ENCODE results near the gene CSNK1D. TPM values are rescaled to one million over a fixed set of nuclear protein-coding genes. Genes with fewer than 3 reads are reported as not detected.

CSNK1D gene
- total RNA-seq, 3 donors from 2014 or later, result 177 to 221 (median 189) TPM

DNA sequence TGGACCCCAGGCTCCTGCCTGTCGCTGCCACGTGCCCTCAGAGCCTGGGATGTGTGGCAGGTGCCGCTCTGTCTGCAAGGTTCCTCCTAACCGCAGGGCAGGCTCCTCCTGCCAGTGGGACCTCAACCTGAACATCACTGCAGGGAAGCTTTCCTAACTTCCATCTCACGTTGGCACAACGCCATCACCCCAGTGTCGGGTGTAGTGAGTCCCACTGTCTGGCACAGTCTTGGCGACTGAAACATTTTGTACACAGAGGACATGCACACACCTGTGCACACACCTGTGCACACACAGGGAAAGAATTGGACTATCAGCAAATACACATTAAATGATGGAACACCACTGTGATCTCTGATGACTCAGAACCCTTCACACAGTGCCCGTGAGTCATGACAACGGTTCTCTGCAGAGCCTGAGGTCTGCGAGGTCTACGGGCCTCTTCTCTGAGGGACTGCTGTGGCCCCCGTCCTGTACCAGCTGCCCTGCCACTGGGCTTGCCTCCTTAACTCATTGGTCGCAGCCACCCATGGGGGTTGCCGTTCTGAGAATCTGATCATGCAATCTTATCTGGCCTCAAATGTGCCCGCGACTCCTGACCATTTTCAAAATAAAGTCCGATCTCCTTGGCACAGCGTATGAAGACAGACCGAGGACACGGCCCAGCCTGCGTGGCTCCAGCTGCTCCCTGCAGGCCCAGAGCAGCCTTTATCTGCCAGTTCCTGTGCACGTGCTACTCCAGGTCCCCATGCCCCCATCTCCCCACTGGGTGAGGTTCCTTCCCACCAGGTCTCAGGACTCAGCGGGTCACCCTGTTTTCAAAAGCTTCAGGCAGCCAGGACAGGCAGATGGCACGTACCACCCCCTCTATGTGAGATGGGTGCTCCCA, 68.4 kb downstream of the CSNK1D start:
- ATAC-seq, result peak; percentile 16
- intact Hi-C loops (cut with DNase I, micrococcal nuclease), result no loop called here

GRCh38 chr17:82203920-82204319, 69.6 kb downstream of the CSNK1D start:
- Histone ChIP-seq H3K9me3 (no peaks in the 10 kb centered on the region), H3K4me1 (ENCODE audit: low read depth) (peaks cover 13% of the 10 kb centered on the region), H3K4me3 (no peak overlapping the region), H3K36me3 (ENCODE audit: low read depth) (no peaks in the 10 kb centered on the region)
- DNase-seq (no peak), ATAC-seq (no peak)
- intact Hi-C loops (cut with DNase I, micrococcal nuclease), result no loop called here
- TF ChIP-seq, protein P1, sequence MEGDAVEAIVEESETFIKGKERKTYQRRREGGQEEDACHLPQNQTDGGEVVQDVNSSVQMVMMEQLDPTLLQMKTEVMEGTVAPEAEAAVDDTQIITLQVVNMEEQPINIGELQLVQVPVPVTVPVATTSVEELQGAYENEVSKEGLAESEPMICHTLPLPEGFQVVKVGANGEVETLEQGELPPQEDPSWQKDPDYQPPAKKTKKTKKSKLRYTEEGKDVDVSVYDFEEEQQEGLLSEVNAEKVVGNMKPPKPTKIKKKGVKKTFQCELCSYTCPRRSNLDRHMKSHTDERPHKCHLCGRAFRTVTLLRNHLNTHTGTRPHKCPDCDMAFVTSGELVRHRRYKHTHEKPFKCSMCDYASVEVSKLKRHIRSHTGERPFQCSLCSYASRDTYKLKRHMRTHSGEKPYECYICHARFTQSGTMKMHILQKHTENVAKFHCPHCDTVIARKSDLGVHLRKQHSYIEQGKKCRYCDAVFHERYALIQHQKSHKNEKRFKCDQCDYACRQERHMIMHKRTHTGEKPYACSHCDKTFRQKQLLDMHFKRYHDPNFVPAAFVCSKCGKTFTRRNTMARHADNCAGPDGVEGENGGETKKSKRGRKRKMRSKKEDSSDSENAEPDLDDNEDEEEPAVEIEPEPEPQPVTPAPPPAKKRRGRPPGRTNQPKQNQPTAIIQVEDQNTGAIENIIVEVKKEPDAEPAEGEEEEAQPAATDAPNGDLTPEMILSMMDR (IDR thresholded peaks at IDR 0.05), result no peak

More for the DNA sequence above, 68.4 kb downstream of the CSNK1D start:
- Histone ChIP-seq H3K9me3 (no peaks in the 10 kb centered on the region), H3K4me1 (ENCODE audit: low read depth) (peaks cover 13% of the 10 kb centered on the region), H3K36me3 (ENCODE audit: low read depth) (no peaks in the 10 kb centered on the region), H3K4me3 (no peak overlapping the region)
- TF ChIP-seq, protein P1 (IDR thresholded peaks at IDR 0.05), result no peak
- DNase-seq, result no peak

DNA sequence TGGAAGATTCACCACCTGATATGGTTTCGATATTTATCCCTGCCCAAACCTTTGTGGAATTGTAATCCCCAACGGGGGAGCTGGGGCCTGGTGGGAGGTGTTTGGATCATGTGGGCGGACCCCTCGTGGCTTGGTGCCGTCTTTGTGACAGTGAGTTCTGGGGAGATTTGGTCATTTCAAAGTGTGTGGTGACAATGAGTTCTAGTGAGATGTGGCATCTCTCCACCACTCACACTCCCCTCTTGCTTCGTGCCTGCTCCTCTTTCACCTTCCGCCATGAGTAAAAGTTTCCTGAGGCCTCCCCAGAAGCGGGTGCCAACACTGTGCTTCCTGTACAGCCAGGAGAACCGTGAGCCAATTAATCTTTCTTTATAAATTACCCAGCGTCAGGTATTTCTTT, 70.5 kb downstream of the CSNK1D start:
- no peak for ATAC-seq
- H3K9me3 ChIP-seq, result no peaks in the 10 kb centered on the region
- H3K36me3 ChIP-seq (ENCODE audit: low read depth), result no peaks in the 10 kb centered on the region
- no peak for DNase-seq
- intact Hi-C loops (cut with DNase I, micrococcal nuclease), result no loop called here
- peaks cover 13% of the 10 kb centered on the region for H3K4me1 ChIP-seq (ENCODE audit: low read depth)
- TF ChIP-seq, protein P1 (IDR thresholded peaks at IDR 0.05), result no peak
- no peak overlapping the region for H3K4me3 ChIP-seq

GRCh38 chr17:82201498-82201910, 72.0 kb downstream of the CSNK1D start:
- H3K9me3 ChIP-seq, result no peaks in the 10 kb centered on the region
- H3K4me3 ChIP-seq, result no peak overlapping the region
- no peak for ATAC-seq
- DNase-seq, result no peak
- H3K36me3 ChIP-seq (ENCODE audit: low read depth), result no peaks in the 10 kb centered on the region
- H3K4me1 ChIP-seq (ENCODE audit: low read depth), result peaks cover 10% of the 10 kb centered on the region
- TF ChIP-seq, protein P1 (IDR thresholded peaks at IDR 0.05), result no peak
- intact Hi-C loops (cut with DNase I, micrococcal nuclease), result no loop called here

DNA sequence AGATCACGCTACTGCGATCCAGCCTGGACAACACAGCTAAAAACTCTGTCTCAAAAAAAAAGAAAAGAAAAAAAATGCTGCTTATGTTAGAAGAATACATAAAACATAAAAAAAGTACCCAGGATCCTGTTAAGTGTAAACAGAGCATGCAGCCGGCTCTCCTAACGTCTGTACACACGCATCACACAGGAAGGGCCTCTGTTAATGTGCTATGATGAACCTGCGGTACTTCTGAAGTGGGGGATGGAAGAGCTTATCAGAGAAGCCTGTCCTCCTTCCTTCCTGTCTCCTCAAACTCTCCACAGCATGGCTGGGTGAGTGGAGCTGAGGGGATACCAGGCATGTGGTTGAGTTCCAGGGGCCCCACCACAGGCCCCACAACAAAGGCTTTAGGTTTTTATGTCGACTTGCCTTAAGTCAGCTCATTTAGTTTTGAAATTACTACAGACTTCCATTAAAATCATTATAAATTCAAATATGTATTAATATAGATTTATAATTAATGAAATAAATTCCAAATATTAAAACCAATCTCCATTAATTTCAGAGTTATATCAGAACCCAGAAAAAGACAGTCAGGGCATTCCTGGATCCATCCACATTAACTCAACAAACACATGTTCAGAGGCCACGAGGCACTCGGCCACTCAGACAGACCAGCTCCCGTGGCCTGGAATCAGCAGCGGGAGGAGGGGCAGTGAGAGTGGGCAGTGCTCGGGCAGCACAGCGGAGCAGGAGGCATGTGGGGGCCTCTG, 72.6 kb downstream of the CSNK1D start:
- intact Hi-C loops (cut with DNase I, micrococcal nuclease), result no loop called here

More for the DNA sequence above, 72.6 kb downstream of the CSNK1D start:
- Histone ChIP-seq H3K4me3 (no peak overlapping the region), H3K4me1 (ENCODE audit: low read depth) (peaks cover 4% of the 10 kb centered on the region), H3K36me3 (ENCODE audit: low read depth) (no peaks in the 10 kb centered on the region), H3K9me3 (no peaks in the 10 kb centered on the region)
- TF ChIP-seq, protein P1 (IDR thresholded peaks at IDR 0.05), result no peak
- ATAC-seq (peak; percentile 53), DNase-seq (no peak)

All from mucosa of descending colon (tissue), 3 donors.